Cardiac muscle cell (in vitro differentiated cells and primary cell): ENCODE measurements around the gene ST8SIA4. TPM values are rescaled to one million over a fixed set of nuclear protein-coding genes. Genes with fewer than 3 reads are reported as not detected.

Experiments used
- DNase-seq, 2 donors: peaks; one replicate each; pipeline versions ENCODE4 v3.0.0 to v3.0.0-alpha.2; 2010 to 2017; ENCODE audit warnings: low read depth in 1 of 2, low spot score in 1 of 2
- H3K27ac ChIP-seq: fragments of 200-600 bp; sonication (generic); 2 replicates; pipeline ENCODE4 v1.5.1; 2016
- H3K27me3 ChIP-seq: fragments of 200-600 bp; sonication (generic); 2 replicates; pipeline ENCODE4 v1.6.0; 2016; ENCODE audit warnings: control low read depth
- H3K36me3 ChIP-seq: fragments of 200-600 bp; sonication (generic); 2 replicates; pipeline ENCODE4 v1.5.1; 2016; ENCODE audit warnings: control low read depth
- H3K4me1 ChIP-seq: fragments of 200-600 bp; sonication (generic); 2 replicates; pipeline ENCODE4 v1.8.1; 2017; ENCODE audit warnings: low read depth, mild to moderate bottlenecking, mixed run types
- H3K4me3 ChIP-seq: fragments of 200-600 bp; sonication (generic); 2 replicates; pipeline ENCODE4 v1.5.1; 2016; ENCODE audit warnings: mild to moderate bottlenecking
- H3K9me3 ChIP-seq: fragments of 200-600 bp; sonication (generic); 2 replicates; pipeline ENCODE4 v1.5.1; 2017; ENCODE audit warnings: low read depth, mild to moderate bottlenecking, control low read depth
- polyA plus RNA-seq: library from polyadenylated mRNA; unstranded; fragments of >200 nt; fragmentation: Nextera tagmentation; extraction: Ambion mirVana; gene quantifications from 2 replicates; pipeline ENCODE4 v1.2.1, GENCODE V29; 2016
- total RNA-seq: library from RNA; depleted of rRNA; stranded (reverse); fragments of >200 nt; gene quantifications from 2 replicates; pipeline ENCODE4 v1.2.3, GENCODE V29; 2016
- TF ChIP-seq, protein P1 (sequence below): IDR thresholded peaks from 2 replicates; pipeline ENCODE4 v1.5.1; 2012; ENCODE audit warnings: low read depth, mild to moderate bottlenecking, low read length

ST8SIA4 gene, protein sequence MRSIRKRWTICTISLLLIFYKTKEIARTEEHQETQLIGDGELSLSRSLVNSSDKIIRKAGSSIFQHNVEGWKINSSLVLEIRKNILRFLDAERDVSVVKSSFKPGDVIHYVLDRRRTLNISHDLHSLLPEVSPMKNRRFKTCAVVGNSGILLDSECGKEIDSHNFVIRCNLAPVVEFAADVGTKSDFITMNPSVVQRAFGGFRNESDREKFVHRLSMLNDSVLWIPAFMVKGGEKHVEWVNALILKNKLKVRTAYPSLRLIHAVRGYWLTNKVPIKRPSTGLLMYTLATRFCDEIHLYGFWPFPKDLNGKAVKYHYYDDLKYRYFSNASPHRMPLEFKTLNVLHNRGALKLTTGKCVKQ
- 0.06 and 0.11 TPM in 2 replicates for total RNA-seq
- 0.02 and 0.26 TPM in 2 replicates for polyA plus RNA-seq

DNA sequence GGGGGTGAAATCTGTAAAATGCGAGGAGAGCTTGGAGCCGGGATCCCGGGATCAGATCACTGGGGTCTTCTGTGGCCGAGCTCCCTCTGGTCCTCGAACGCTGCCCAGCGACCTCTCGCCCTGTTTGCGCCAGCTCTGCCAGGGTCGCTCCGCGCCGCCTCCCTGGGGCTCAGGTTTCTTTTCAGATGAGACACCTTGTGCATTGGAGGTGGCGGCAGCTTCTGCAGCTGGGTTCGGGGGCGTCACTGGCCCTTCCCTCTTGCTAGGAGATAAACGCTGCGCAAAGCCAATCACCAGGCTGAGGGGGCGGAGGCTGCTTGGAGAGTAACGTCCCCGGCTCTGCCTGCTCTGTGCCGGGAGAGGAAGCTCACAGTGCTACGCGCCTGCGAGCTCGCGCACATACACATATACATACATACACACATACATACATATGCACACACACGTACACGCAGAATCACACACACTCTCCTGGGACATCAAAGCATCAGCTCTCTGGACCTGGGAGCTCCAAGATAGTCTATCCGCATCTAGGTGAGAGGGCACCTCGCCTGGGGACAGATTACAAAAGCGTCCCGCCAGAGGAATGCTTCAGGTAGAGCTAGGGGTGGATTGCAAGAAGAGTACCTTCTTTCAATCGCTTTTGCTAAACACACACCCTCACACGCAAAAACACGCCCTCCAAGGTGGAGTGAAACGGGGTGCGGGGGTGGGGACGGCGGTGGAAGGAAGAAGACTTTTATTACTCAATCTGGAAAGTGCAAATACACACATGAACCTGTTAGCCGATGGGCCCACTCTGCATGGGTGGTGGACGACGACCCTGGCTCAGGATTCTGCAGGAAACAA is at the start of gene ST8SIA4:
ST8SIA4 (minus strand) TSS at position 244 of the 849 bp plus-strand sequence. CDS start 327 bp downstream, outside the sequence.
- TF ChIP-seq, protein P1, sequence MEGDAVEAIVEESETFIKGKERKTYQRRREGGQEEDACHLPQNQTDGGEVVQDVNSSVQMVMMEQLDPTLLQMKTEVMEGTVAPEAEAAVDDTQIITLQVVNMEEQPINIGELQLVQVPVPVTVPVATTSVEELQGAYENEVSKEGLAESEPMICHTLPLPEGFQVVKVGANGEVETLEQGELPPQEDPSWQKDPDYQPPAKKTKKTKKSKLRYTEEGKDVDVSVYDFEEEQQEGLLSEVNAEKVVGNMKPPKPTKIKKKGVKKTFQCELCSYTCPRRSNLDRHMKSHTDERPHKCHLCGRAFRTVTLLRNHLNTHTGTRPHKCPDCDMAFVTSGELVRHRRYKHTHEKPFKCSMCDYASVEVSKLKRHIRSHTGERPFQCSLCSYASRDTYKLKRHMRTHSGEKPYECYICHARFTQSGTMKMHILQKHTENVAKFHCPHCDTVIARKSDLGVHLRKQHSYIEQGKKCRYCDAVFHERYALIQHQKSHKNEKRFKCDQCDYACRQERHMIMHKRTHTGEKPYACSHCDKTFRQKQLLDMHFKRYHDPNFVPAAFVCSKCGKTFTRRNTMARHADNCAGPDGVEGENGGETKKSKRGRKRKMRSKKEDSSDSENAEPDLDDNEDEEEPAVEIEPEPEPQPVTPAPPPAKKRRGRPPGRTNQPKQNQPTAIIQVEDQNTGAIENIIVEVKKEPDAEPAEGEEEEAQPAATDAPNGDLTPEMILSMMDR, result no peak
- Histone ChIP-seq H3K36me3 (no peaks in the 10 kb centered on the region), H3K4me3 (peak within 1 kb of the TSS; percentile 27), H3K9me3 (no peaks in the 10 kb centered on the region), H3K27ac (no peak within 1 kb of the TSS), H3K27me3 (peaks cover 91% of the 10 kb centered on the region), H3K4me1 (no peaks in the 10 kb centered on the region)
- DNase-seq, result peak; percentile 65 to 80

DNA sequence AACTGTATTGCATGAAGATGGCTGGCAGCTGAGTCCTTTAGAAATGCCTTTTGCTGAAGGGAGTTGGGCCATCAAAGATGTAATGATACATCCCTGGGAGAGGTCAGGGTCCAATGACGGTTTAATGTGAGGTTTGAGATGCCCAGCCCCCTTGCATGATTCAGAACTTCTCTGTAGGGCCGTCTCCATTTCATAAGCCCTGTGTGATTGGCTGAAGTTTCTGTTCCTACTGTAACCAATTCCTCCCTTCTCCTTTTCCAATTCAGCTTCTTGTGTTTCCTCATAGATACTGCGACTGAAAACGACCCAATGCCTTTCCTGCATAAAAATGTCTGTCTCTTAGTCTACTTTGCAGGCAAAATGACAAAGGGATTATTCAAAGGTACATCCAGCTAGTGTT is 47.9 kb upstream of the ST8SIA4 start:
- H3K9me3 ChIP-seq, result no peaks in the 10 kb centered on the region
- no peaks in the 10 kb centered on the region for H3K27me3 ChIP-seq
- no peaks in the 10 kb centered on the region for H3K36me3 ChIP-seq
- H3K4me3 ChIP-seq, result no peak overlapping the region
- no peak overlapping the region for H3K27ac ChIP-seq
- H3K4me1 ChIP-seq, result no peaks in the 10 kb centered on the region
- TF ChIP-seq, protein P1, result no peak
- no peak for DNase-seq

DNA sequence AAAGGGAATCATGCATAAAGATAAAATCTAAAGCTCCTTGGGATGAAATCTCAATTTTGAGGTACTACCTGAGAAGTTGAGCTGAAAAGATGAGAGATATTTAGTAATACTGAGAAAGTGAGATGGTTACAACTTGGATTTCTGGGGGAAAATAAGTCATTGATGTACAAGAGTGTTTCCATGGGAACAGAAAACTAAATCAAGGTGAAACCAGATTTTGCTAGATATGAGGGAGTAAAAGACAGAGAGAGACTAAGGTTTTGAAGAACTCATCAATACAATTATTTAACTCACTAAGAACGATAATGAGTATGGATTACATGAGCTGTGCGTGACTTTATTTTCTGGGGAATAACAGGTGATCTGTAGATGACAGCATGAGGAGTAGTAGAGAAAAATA is 10.2 kb upstream of the ST8SIA4 start:
- H3K4me3 ChIP-seq, result no peak overlapping the region
- no peaks in the 10 kb centered on the region for H3K36me3 ChIP-seq
- no peaks in the 10 kb centered on the region for H3K27me3 ChIP-seq
- DNase-seq, result no peak
- H3K27ac ChIP-seq, result no peak overlapping the region
- H3K9me3 ChIP-seq, result no peaks in the 10 kb centered on the region
- H3K4me1 ChIP-seq, result no peaks in the 10 kb centered on the region
- TF ChIP-seq, protein P1, result no peak

DNA sequence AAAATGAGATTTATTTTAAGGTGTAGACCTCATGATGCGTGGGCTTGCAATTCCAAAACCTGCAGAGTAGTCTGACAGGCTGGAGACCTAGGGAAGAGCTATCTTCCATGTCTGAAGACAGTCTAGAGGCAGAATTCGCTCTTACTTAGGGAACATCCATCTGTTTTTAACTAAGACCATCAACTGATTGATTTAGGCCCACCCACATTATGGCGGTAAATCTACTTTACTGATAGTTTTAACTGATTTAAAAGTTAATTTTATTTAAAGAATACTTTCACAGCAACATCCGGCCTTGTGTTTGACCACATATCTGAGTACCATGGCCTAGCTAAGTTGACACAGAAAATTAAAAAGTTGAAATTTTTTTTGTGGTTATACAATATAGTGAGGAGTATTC is 6.0 kb upstream of the ST8SIA4 start:
- DNase-seq, result no peak
- peaks cover 34% of the 10 kb centered on the region for H3K27me3 ChIP-seq
- H3K27ac ChIP-seq, result no peak overlapping the region
- H3K36me3 ChIP-seq, result no peaks in the 10 kb centered on the region
- H3K9me3 ChIP-seq, result no peaks in the 10 kb centered on the region
- no peaks in the 10 kb centered on the region for H3K4me1 ChIP-seq
- TF ChIP-seq, protein P1, result no peak
- H3K4me3 ChIP-seq, result no peak overlapping the region

DNA sequence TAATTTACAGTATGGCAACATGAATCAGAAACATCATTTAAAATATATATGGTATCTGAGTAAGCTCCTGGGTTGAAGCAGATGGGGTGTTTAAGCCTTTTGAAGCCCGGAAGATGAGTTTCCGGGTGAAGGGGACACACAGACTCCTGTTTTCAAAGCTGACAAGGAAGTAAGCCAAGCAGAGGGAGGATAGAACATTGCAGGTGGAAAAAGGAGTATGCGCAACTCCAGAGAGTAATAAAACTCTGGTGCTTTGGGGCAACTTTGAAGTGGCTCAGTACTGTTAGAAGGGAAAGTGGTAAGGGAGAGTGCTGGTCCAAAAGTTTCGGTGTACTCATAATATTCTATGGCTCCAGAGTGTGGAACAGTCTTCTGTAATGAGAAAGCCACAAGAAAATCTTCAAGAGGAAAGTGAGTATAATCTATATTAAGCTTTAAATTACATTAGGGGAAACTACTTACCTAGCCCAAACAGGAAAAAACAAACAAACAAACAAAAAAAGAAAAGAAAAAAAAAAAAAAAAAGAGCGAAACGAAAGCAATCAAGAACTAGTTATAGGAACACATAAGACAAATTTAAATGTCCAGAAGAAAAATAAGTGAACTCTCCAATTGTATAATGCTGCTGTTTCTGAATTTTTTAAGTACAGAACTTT is 2.3 kb upstream of the ST8SIA4 start:
- Histone ChIP-seq H3K9me3 (no peaks in the 10 kb centered on the region), H3K27me3 (peaks cover 71% of the 10 kb centered on the region), H3K4me3 (no peak overlapping the region), H3K27ac (no peak overlapping the region), H3K4me1 (no peaks in the 10 kb centered on the region), H3K36me3 (no peaks in the 10 kb centered on the region)
- DNase-seq, result no peak
- TF ChIP-seq, protein P1, result no peak
